ENCODE measurements around the gene SIGLEC10. TPM values are rescaled to one million over a fixed set of nuclear protein-coding genes. Genes with fewer than 3 reads are reported as not detected.

Gene SIGLEC10
- total and polyA plus RNA-seq, 2 experiments from 2014 or later, result 0.47 TPM; not detected in 1

DNA sequence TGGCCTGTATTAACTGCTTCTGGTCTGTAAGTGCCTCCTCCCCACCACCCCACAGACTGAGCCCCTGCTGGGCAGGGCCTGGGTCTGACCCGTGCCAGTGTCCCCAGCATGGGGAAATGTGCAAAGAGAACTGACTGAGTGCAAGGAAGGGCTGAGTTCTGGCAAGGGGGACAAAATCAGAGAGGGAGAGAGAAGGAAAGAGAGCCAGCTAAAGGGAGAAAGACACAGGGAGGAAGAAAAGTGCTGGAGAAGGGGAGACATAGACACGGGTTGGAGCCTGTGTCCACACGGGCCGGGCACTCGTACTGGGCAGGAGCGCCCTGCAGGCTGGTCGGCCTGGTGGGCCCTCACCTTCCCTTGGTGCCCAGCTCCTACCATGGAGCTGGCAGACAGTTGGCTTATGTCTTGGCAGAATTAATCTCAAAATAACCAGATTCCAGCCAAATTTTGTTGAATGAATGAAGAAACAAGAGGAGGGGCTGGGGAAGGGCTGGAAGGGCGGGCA, 46.2 kb downstream of the SIGLEC10 start (continued):
- TF ChIP-seq, protein P1, sequence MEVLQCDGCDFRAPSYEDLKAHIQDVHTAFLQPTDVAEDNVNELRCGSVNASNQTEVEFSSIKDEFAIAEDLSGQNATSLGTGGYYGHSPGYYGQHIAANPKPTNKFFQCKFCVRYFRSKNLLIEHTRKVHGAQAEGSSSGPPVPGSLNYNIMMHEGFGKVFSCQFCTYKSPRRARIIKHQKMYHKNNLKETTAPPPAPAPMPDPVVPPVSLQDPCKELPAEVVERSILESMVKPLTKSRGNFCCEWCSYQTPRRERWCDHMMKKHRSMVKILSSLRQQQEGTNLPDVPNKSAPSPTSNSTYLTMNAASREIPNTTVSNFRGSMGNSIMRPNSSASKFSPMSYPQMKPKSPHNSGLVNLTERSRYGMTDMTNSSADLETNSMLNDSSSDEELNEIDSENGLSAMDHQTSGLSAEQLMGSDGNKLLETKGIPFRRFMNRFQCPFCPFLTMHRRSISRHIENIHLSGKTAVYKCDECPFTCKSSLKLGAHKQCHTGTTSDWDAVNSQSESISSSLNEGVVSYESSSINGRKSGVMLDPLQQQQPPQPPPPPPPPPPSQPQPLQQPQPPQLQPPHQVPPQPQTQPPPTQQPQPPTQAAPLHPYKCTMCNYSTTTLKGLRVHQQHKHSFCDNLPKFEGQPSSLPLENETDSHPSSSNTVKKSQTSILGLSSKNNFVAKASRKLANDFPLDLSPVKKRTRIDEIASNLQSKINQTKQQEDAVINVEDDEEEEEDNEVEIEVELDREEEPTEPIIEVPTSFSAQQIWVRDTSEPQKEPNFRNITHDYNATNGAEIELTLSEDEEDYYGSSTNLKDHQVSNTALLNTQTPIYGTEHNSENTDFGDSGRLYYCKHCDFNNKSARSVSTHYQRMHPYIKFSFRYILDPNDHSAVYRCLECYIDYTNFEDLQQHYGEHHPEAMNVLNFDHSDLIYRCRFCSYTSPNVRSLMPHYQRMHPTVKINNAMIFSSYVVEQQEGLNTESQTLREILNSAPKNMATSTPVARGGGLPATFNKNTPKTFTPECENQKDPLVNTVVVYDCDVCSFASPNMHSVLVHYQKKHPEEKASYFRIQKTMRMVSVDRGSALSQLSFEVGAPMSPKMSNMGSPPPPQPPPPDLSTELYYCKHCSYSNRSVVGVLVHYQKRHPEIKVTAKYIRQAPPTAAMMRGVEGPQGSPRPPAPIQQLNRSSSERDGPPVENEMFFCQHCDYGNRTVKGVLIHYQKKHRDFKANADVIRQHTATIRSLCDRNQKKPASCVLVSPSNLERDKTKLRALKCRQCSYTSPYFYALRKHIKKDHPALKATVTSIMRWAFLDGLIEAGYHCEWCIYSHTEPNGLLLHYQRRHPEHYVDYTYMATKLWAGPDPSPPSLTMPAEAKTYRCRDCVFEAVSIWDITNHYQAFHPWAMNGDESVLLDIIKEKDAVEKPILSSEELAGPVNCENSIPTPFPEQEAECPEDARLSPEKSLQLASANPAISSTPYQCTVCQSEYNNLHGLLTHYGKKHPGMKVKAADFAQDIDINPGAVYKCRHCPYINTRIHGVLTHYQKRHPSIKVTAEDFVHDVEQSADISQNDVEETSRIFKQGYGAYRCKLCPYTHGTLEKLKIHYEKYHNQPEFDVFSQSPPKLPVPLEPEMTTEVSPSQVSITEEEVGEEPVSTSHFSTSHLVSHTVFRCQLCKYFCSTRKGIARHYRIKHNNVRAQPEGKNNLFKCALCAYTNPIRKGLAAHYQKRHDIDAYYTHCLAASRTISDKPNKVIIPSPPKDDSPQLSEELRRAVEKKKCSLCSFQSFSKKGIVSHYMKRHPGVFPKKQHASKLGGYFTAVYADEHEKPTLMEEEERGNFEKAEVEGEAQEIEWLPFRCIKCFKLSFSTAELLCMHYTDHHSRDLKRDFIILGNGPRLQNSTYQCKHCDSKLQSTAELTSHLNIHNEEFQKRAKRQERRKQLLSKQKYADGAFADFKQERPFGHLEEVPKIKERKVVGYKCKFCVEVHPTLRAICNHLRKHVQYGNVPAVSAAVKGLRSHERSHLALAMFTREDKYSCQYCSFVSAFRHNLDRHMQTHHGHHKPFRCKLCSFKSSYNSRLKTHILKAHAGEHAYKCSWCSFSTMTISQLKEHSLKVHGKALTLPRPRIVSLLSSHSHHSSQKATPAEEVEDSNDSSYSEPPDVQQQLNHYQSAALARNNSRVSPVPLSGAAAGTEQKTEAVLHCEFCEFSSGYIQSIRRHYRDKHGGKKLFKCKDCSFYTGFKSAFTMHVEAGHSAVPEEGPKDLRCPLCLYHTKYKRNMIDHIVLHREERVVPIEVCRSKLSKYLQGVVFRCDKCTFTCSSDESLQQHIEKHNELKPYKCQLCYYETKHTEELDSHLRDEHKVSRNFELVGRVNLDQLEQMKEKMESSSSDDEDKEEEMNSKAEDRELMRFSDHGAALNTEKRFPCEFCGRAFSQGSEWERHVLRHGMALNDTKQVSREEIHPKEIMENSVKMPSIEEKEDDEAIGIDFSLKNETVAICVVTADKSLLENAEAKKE (CRISPR knock-in tag; IDR thresholded peaks at IDR 0.05), result no peak
- TF ChIP-seq EZH2 (IDR thresholded peaks at IDR 0.05; ENCODE audit: low read depth, unreplicated experiment), result no peak
- TF ChIP-seq, protein P2, sequence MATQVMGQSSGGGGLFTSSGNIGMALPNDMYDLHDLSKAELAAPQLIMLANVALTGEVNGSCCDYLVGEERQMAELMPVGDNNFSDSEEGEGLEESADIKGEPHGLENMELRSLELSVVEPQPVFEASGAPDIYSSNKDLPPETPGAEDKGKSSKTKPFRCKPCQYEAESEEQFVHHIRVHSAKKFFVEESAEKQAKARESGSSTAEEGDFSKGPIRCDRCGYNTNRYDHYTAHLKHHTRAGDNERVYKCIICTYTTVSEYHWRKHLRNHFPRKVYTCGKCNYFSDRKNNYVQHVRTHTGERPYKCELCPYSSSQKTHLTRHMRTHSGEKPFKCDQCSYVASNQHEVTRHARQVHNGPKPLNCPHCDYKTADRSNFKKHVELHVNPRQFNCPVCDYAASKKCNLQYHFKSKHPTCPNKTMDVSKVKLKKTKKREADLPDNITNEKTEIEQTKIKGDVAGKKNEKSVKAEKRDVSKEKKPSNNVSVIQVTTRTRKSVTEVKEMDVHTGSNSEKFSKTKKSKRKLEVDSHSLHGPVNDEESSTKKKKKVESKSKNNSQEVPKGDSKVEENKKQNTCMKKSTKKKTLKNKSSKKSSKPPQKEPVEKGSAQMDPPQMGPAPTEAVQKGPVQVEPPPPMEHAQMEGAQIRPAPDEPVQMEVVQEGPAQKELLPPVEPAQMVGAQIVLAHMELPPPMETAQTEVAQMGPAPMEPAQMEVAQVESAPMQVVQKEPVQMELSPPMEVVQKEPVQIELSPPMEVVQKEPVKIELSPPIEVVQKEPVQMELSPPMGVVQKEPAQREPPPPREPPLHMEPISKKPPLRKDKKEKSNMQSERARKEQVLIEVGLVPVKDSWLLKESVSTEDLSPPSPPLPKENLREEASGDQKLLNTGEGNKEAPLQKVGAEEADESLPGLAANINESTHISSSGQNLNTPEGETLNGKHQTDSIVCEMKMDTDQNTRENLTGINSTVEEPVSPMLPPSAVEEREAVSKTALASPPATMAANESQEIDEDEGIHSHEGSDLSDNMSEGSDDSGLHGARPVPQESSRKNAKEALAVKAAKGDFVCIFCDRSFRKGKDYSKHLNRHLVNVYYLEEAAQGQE (IDR thresholded peaks at IDR 0.05; ENCODE audit: unreplicated experiment), result no peak

DNA sequence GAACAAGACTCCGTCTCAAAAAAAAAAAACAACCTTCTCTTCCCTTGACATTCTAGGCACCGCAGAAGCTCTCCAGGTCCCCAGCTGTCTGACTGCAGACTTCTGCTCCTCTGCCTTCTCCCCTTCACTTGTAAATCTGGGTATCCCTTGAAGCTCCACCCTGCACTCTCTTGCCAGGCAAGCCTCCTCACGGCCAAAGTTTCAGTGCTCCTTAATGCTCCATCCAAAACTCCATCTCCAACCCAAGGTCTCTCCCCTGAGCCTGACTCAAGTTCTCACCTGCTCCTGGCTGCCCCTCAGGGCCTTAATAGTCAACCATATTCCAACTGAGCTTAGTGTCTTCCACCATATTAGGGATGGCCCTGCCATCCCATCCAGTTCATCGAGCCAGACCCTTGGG, 47.2 kb downstream of the SIGLEC10 start:
- H3K4me1 Mint-ChIP-seq, result peaks cover 15% of the 10 kb centered on the region
- H3K9me3 Mint-ChIP-seq, result no peaks in the 10 kb centered on the region; the same call in 2 of the 3 replicates
- peaks cover 12% of the 10 kb centered on the region; the same call in 1 of the 2 replicates for H3K4me1 ChIP-seq (ENCODE audit: insufficient read depth)
- 0 out of 2 replicates have a peak, but pooled peaks cover 4% of the 10 kb centered on the region for H3K79me2 ChIP-seq (replicated peaks; ENCODE audit: insufficient read depth)
- H4K20me1 ChIP-seq (replicated peaks; ENCODE audit: insufficient read depth), result no peaks in the 10 kb centered on the region
- no peak for DNase-seq (ENCODE audit: low spot score)
- no peak overlapping the region for H3K4me2 ChIP-seq
- no peak overlapping the region for H3K27ac Mint-ChIP-seq
- no peak overlapping the region for H3K27ac ChIP-seq (ENCODE audit: low read depth)
- H3K4me3 ChIP-seq, result no peak overlapping the region
- no peaks in the 10 kb centered on the region for H3K36me3 ChIP-seq (ENCODE audit: insufficient read depth)
- H3K4me3 Mint-ChIP-seq, result no peak overlapping the region; the same call in 2 of the 3 replicates
- H3K9me2 ChIP-seq (ENCODE audit: insufficient read depth), result 0 out of 2 replicates have a peak, but pooled peaks cover 2% of the 10 kb centered on the region
- no peaks in the 10 kb centered on the region for H3K27me3 ChIP-seq (ENCODE audit: insufficient read depth)
- no peak overlapping the region for H2AFZ ChIP-seq
- no peaks in the 10 kb centered on the region; the same call in 1 of the 2 replicates for H3F3A ChIP-seq (replicated peaks; ENCODE audit: low read depth)
- H3K27me3 Mint-ChIP-seq (ENCODE audit: insufficient read depth, low read depth, poor library complexity), result peaks cover 20% of the 10 kb centered on the region
- no peak for ATAC-seq
- H3K36me3 Mint-ChIP-seq (ENCODE audit: low read depth), result no peaks in the 10 kb centered on the region; the same call in 2 of the 3 replicates
- TF ChIP-seq, protein P1 (CRISPR knock-in tag; IDR thresholded peaks at IDR 0.05), result no peak
